WTC11 (cell line): Measurements from ENCODE around the gene CHCHD1. TPM values are rescaled to one million over a fixed set of nuclear protein-coding genes. Genes with fewer than 3 reads are reported as not detected.
"Not testable (repeated sequence)": the region's sequence is repeated elsewhere in the genome, so short reads cannot be mapped to it uniquely, and the experiment has no call there.

ENCODE experiments used
- ATAC-seq: fragments of 200-7000 bp; cut with Tn5 transposase; 2 replicates; pipeline ENCODE4 v1.10.0; 2021; ENCODE audit warnings: mild to moderate bottlenecking, moderate library complexity
- CTCF ChIA-PET: fragments of 300-600 bp; sonication (Branson Sonifier 250); formaldehyde crosslinking; loops from one replicate; lab custom pipeline; 2021; ENCODE audit warnings: antibody characterized with exemption; lab: Charles Lee
- POLR2A ChIA-PET: fragments of 350-600 bp; sonication (Branson Sonifier 250); formaldehyde crosslinking; loops from one replicate; lab custom pipeline; 2021; ENCODE audit warnings: antibody characterized with exemption; lab: Charles Lee
- DNase-seq: peaks from one replicate; pipeline ENCODE4 v3.0.0; 2021; ENCODE audit warnings: low spot score
- H3K27ac Mint-ChIP-seq: 2 replicates; pipeline ENCODE4 v1.8.0; 2021; ENCODE audit warnings: mixed read lengths
- H3K27me3 Mint-ChIP-seq: 2 replicates; pipeline ENCODE4 v1.8.0; 2021; ENCODE audit warnings: low read depth, mild to moderate bottlenecking, moderate library complexity, mixed read lengths
- H3K36me3 Mint-ChIP-seq: 2 replicates; pipeline ENCODE4 v1.8.0; 2021; ENCODE audit warnings: mixed read lengths
- H3K4me1 Mint-ChIP-seq: 2 replicates; pipeline ENCODE4 v1.8.0; 2022; ENCODE audit warnings: mixed read lengths
- H3K4me3 Mint-ChIP-seq: 2 replicates; pipeline ENCODE4 v1.8.0; 2021; ENCODE audit warnings: mild to moderate bottlenecking, moderate library complexity, mixed read lengths
- H3K9me3 Mint-ChIP-seq: 2 replicates; pipeline ENCODE4 v1.8.0; 2021; ENCODE audit warnings: mixed read lengths
- FOXP1 ChIP-seq: sonication (generic); formaldehyde crosslinking; IDR thresholded peaks from 2 replicates; pipeline ENCODE4 v1.8.0; 2022; ENCODE audit warnings: missing genetic modification reagents, mild to moderate bottlenecking, moderate library complexity, borderline replicate concordance
- IRF2 ChIP-seq: sonication (generic); formaldehyde crosslinking; IDR thresholded peaks from 2 replicates; pipeline ENCODE4 v1.8.0; 2022; ENCODE audit warnings: low read depth, missing genetic modification reagents, borderline replicate concordance
- MYBL2 ChIP-seq: sonication (generic); formaldehyde crosslinking; IDR thresholded peaks from 2 replicates; pipeline ENCODE4 v1.8.1; 2023; ENCODE audit warnings: mild to moderate bottlenecking, moderate library complexity, missing genetic modification reagents
- ZNF317 ChIP-seq: sonication (generic); formaldehyde crosslinking; IDR thresholded peaks from 2 replicates; pipeline ENCODE4 v1.8.1; 2023; ENCODE audit warnings: low read depth, mild to moderate bottlenecking, moderate library complexity, missing genetic modification reagents, borderline replicate concordance
- ZNF671 ChIP-seq: fragments of 250-450 bp; sonication (Bioruptor Pico); IDR thresholded peaks from 2 replicates; pipeline ENCODE4 v1.8.0; 2021; ENCODE audit warnings: mild to moderate bottlenecking
- total RNA-seq: library from RNA; stranded (reverse); gene quantifications from 3 replicates; pipeline ENCODE4 v1.2.3, GENCODE V29; 2021
- TF ChIP-seq, protein P1 (sequence below): sonication (generic); formaldehyde crosslinking; IDR thresholded peaks from 2 replicates; pipeline ENCODE4 v1.8.1; 2022; ENCODE audit warnings: missing genetic modification reagents, borderline replicate concordance

The CHCHD1 gene
- total RNA-seq, 1 experiment from 2014 or later: 45.9 TPM

DNA sequence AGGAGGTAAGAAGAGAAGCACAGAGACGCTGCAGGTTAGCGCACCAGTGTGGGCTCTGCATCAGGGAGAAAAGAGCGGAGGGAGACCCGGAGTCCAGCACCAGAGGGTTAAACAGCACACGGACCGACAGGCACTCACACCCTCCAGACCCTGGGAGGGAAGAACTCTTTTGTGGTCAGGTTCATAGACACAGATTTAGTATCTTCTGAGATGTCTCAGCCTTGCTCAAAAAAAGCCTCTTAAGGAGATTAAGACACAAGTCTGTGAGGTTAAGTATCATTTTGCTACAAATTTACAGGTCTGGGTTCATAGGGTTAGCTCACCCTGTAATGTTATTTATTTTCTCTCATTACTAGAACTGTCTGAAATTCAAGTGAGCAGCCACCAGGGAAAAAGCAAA, 46.3 kb downstream of the CHCHD1 start (continued):
- TF ChIP-seq IRF2 (no peak), ZNF317 (CRISPR knock-in tag) (no peak), MYBL2 (CRISPR knock-in tag) (no peak), ZNF671 (CRISPR knock-in tag) (no peak), FOXP1 (CRISPR knock-in tag) (no peak)
- TF ChIP-seq, protein P1, sequence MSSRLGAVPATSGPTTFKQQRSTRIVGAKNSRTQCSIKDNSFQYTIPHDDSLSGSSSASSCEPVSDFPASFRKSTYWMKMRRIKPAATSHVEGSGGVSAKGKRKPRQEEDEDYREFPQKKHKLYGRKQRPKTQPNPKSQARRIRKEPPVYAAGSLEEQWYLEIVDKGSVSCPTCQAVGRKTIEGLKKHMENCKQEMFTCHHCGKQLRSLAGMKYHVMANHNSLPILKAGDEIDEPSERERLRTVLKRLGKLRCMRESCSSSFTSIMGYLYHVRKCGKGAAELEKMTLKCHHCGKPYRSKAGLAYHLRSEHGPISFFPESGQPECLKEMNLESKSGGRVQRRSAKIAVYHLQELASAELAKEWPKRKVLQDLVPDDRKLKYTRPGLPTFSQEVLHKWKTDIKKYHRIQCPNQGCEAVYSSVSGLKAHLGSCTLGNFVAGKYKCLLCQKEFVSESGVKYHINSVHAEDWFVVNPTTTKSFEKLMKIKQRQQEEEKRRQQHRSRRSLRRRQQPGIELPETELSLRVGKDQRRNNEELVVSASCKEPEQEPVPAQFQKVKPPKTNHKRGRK (CRISPR knock-in tag): no peak
- TF ChIP-seq, all 79 proteins: peak for 0

DNA sequence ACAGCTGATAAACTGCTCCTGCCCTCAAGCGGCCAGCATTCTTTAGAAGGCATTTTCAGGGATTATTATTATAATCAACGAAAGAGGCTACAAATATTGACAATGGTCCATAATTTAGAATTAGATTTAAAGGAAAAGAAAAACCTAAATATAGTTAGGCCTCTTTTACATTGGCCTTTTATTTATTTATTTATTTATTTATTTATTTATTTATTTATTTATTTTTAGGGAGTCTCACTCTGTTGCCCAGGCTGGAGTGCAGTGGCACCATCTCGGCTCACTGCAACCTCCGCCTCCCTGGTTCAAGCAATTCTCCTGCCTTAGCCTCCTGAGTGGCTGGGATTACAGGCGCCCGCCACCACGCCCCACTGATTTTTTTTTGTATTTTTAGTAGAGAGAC, 47.2 kb downstream of the CHCHD1 start:
- CTCF ChIA-PET: interaction anchor here (3.4 kb wide), 1 partner anchor 10 kb away, joined by 14 read pairs; no protein-coding TSS in a partner anchor
- DNase-seq, H3K9me3 Mint-ChIP-seq, POLR2A ChIA-PET, H3K4me1 Mint-ChIP-seq, H3K27me3 Mint-ChIP-seq, H3K36me3 Mint-ChIP-seq, H3K4me3 Mint-ChIP-seq, H3K27ac Mint-ChIP-seq, ATAC-seq: not testable (repeated sequence)

Other genes starting within 250 kb of the CHCHD1 start
- 39.8 to 43.8 TPM (median 43.3 TPM) in 3 replicates for gene USP54, start 190.7 kb upstream of the CHCHD1 start, total RNA-seq
- gene MYOZ1, start 140.6 kb upstream of the CHCHD1 start, total RNA-seq: 3.0 to 5.4 TPM (median 4.4 TPM) in 3 replicates
- 0.11 to 0.22 TPM (median 0.18 TPM) in 3 replicates for gene SYNPO2L, start 126.0 kb upstream of the CHCHD1 start, total RNA-seq
- gene AGAP5, start 83.9 kb upstream of the CHCHD1 start, total RNA-seq: 7.5 to 10.4 TPM (median 9.3 TPM) in 3 replicates
- 64.2 to 74.2 TPM (median 64.5 TPM) in 3 replicates for gene SEC24C, start 37.7 kb upstream of the CHCHD1 start, total RNA-seq
- 50.5 to 59.1 TPM (median 53.2 TPM) in 3 replicates for gene ZSWIM8, start 3.6 kb downstream of the CHCHD1 start, total RNA-seq
- gene NDST2, start 29.6 kb downstream of the CHCHD1 start, total RNA-seq: 26.3 to 32.3 TPM (median 31.1 TPM) in 3 replicates
- gene CAMK2G, start 92.5 kb downstream of the CHCHD1 start, total RNA-seq: 34.9 to 39.9 TPM (median 34.9 TPM) in 3 replicates
- gene PLAU, start 129.1 kb downstream of the CHCHD1 start, total RNA-seq: 15.0 to 18.0 TPM (median 16.2 TPM) in 3 replicates
- gene VCL, start 216.1 kb downstream of the CHCHD1 start, total RNA-seq: 225 to 236 TPM (median 234 TPM) in 3 replicates